GM20000 (cell line): ENCODE measurements around the gene TDP1.

Experiments
- DNase-seq: peaks from one replicate; pipeline ENCODE4 v3.0.0; 2012; ENCODE audit warnings: low spot score
- CTCF ChIP-seq: IDR thresholded peaks from 2 replicates; pipeline ENCODE4 v1.5.1; 2012; ENCODE audit warnings: mild to moderate bottlenecking, control low read depth; ENCODE audit errors: extremely low read depth, missing control alignments

Gene TDP1

DNA sequence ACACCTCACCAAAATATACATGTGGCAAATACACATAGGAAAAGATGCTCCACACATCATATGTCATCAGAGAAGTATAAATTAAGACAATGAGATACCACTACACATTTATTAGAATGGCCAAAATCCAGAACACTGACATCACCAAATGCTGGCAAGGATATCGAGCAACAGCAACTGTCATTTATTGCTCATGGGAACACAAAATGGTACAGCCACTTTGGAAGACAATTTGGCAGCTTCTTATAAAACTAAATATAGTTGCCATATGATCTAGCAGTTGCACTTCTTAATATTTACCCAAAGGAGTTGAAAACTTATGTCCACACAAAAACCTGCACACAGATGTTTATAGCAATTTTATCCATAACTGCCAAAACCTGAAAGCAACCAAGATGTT, 99.1 kb downstream of the TDP1 start:
- no peak for TF ChIP-seq CTCF
- no peak for DNase-seq

DNA sequence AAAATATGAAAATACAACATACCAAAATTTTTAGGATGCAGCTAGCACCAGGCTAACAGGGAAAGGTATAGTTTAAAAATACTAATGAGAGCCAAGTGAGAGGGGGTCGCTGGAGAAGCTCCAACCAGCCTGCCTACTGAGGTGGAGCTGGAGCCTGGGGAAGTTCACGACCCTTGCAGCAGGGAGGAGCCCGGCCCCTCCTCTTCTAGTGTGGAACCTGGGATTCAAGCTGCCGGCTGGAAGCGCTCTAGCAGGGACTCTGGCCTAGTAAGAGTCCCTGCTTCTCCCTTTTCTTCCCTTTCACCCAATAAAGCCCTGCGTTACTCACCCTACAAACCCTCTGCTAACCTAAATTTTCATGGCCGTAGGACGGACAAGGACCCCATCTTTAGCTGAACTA, 101.1 kb downstream of the TDP1 start:
- no peak for TF ChIP-seq CTCF
- DNase-seq: no peak

GRCh38 chr14:90058876-90059458, 103.2 kb downstream of the TDP1 start:
- TF ChIP-seq CTCF: no peak
- DNase-seq: no peak

DNA sequence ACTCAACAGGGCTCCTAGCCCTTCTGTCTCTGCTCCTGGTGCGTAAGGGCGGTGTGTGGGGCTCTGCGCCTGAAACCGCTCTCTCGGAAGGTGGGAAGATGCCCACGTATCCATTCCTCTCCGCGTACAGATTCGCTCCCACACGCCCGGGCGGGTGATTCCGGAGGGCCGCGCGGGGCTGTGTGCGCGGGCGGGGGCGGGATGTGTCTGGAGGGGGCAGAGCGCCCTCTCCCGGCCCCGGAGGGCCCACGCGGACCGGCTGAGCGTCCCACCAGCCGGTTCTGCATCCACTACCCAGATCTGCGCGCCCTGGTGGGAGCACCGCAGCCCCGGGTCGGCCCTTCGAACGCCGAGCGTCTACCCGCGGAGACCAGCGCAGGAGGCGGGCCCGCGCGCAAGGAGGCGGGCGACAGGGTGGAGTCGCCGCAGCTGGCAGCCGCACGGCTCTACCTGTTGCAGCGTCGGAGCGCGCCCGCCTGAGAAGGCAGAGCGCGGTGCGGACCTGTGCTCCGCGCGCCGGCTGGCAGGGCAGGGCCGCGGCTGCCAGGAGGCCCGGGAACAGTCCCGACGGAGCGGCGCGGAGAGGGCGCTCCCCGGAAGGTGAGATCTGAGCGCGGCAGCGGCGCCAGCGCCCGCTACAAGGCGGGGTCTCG, 104.7 kb downstream of the TDP1 start:
- TF ChIP-seq CTCF: peak; percentile 34

GRCh38 chr14:90060965-90061684, 105.4 kb downstream of the TDP1 start:
- peak; percentile 62 for DNase-seq
- TF ChIP-seq CTCF: no peak

More for the DNA sequence above, 104.7 kb downstream of the TDP1 start:
- DNase-seq: peak; percentile 88

DNA sequence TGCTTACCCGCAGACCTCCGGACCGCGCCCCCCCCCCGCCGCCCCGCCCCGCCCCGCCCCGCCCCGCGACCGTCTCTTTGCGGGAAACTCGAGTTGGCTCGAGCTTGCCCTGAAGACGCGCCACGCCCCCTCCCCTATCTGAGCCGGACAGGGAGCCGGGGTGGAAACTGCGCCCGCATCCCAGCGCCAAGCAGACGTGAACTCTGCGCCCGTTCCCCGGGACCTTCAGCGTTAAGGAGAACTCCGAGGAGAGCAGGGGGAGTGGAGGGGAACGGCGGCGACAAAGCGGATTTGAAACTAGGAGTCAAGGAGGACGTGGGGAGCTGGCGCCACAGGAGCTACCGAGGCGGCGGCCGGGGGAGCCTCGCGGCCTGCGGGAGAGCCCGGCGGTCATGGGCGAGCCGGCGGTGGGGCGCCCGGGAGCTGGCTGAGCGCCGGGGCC, 106.0 kb downstream of the TDP1 start, which contains the start of gene KCNK13:
Gene KCNK13 (plus strand): TSS at position 310 of the 442 bp plus-strand sequence. CDS start 212 bp downstream, outside the sequence.
- no peak for TF ChIP-seq CTCF
- peak; percentile 65 for DNase-seq
